SK-MEL-5 (cell line): ENCODE measurements around the gene PCDHGA2. TPM values are rescaled to one million over a fixed set of nuclear protein-coding genes. Genes with fewer than 3 reads are reported as not detected.
A peak's percentile ranks its signal among the peaks of the same experiment; 100 is the strongest.
"Not testable (repeated sequence)": the region's sequence is repeated elsewhere in the genome, so short reads cannot be mapped to it uniquely, and the experiment has no call there.

Experiments used
- DNase-seq: peaks from one replicate; pipeline ENCODE4 v3.0.0-alpha.2; 2016; ENCODE audit warnings: low read depth, low spot score
- in situ Hi-C: cut with HindIII; loops from 2 replicates; pipeline ENCODE4 v1.10.0; 2016; ENCODE audit warnings: low sequenced_read_pairs, high pct_unique_total_duplicates, low pct_unique_long_range_greater_than_20kb
- total RNA-seq: library from RNA; depleted of rRNA; stranded (reverse); fragments of >200 nt; shearing (Covaris generic); gene quantifications from 2 replicates; pipeline ENCODE4 v1.2.3, GENCODE V29; 2014

PCDHGA2 gene
- total RNA-seq, 1 experiment from 2014 or later = 2.0 TPM

- DNase-seq = peak; percentile 33
- in situ Hi-C loops = no loop called here
These were observed 31.7 kb downstream of the PCDHGA2 start, which contains the start of gene PCDHGB3 for GRCh38 chr5:141369994-141370848. Gene PCDHGB3, plus strand, starts transcription at chr5:141370242. Its CDS starts 153 bp downstream, at chr5:141370395.

- in situ Hi-C loops = no loop called here
- no peak for DNase-seq
These were observed 33.3 kb downstream of the PCDHGA2 start for GRCh38 chr5:141371572-141372475.

- in situ Hi-C loops = no loop called here
These were observed 35.2 kb downstream of the PCDHGA2 start, which contains the start of gene PCDHGA6 for GRCh38 chr5:141373673-141374317. Gene PCDHGA6, plus strand, starts transcription at chr5:141373891. Its CDS starts 193 bp downstream, at chr5:141374084.

GRCh38 chr5:141374627-141375026 is 36.1 kb downstream of the PCDHGA2 start:
- in situ Hi-C loops = no loop called here
- DNase-seq = no peak

More at GRCh38 chr5:141373673-141374317, 35.2 kb downstream of the PCDHGA2 start, which contains the start of gene PCDHGA6:
- peak; percentile 59 for DNase-seq

GRCh38 chr5:141375444-141376155 is 37.0 kb downstream of the PCDHGA2 start:
- DNase-seq, in situ Hi-C loops: not testable (repeated sequence)

GRCh38 chr5:141382469-141383294 is 44.1 kb downstream of the PCDHGA2 start, which contains the start of gene PCDHGA7:
Gene PCDHGA7, plus strand, starts transcription at chr5:141382742. Its CDS starts 158 bp downstream, at chr5:141382900.
- peak; percentile 58 for DNase-seq
- in situ Hi-C loops = no loop called here

GRCh38 chr5:141383345-141383744 is 44.8 kb downstream of the PCDHGA2 start:
- DNase-seq = no peak
- in situ Hi-C loops = no loop called here

- in situ Hi-C loops = no loop called here
- DNase-seq = no peak
These were observed 46.1 kb downstream of the PCDHGA2 start for GRCh38 chr5:141384471-141385267.

GRCh38 chr5:141387557-141388311 is 49.2 kb downstream of the PCDHGA2 start, which contains the start of gene PCDHGB4:
Gene PCDHGB4, plus strand, starts transcription at chr5:141387698. Its CDS starts 187 bp downstream, at chr5:141387885.
- DNase-seq, in situ Hi-C loops: not testable (repeated sequence)

- DNase-seq = no peak
- in situ Hi-C loops = no loop called here
These were observed 50.1 kb downstream of the PCDHGA2 start for GRCh38 chr5:141388661-141389060.

- no peak for DNase-seq
- in situ Hi-C loops = no loop called here
These were observed 50.8 kb downstream of the PCDHGA2 start for GRCh38 chr5:141389153-141390042.

- no peak for DNase-seq
- in situ Hi-C loops = no loop called here
These were observed 54.1 kb downstream of the PCDHGA2 start, which contains the start of gene PCDHGA8 for GRCh38 chr5:141392429-141393198. Gene PCDHGA8, plus strand, starts transcription at chr5:141392633. Its CDS starts 181 bp downstream, at chr5:141392814.
